ENCODE results near the gene DIDO1.
A peak's percentile ranks its signal among the peaks of the same experiment; 100 is the strongest.
"Not testable (repeated sequence)": the region's sequence is repeated elsewhere in the genome, so short reads cannot be mapped to it uniquely, and the experiment has no call there.

Gene DIDO1

DNA sequence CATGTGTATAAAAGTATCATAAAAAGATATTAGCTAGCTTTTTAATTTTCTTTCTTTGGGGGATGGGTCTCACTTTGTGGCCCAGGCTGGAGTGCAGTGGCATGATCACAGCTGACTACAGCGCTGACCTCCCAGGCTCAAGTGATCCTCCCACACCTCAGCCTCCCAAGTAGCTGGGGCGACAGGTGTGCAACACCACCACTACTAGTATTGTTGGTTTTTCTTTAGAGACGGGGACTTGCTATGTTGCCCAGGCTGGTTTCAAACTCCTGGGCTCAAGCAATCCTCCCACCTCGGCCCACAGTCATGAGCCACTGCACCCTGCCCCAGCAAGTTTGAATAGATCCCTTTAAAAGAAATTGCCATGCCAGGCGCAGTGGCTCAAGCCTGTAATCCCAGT is 71.2 kb downstream of the DIDO1 start:
- no peak for DNase-seq (ENCODE audit: low read depth)

DNA sequence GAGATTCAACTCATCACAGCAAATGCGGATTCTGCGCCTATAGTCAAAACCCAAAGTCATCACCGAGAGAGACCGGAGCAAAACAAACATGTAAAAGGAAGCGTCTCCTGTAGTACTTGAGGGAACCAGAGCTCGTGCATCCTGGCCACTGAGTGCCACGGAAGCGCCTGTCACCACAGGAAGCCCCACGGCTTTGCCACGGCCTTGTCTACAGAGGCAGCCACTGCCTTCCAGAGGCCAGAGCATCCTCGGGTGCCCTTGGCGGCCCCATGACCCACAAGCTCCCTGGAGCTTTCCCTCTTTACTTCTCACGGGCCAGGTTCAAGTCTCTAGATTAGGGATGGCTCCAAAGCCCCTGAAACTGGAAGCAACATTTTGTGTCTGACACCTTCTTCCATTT is 72.2 kb downstream of the DIDO1 start:
- no peak for DNase-seq (ENCODE audit: low read depth)

DNA sequence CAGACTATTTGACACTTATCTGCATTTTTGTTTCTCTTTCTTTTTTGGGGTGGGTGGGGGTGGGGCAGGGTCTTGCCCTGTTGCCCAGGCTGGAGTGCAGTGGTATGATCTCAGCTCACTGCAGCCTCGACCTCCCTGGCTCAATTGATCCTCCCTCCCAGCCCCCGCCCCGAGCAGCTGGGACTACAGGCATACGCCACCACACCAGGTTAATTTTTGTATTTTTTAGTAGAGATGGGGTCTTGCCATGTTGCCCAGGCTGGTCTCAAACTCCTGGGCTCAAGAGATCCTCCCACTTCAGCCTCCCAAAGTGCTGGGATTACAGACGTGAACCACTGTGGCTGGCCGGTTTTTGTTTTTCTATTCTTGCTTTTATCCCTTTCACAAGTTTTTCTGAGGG is 73.0 kb downstream of the DIDO1 start:
- DNase-seq (ENCODE audit: low read depth) = not testable (repeated sequence)

DNA sequence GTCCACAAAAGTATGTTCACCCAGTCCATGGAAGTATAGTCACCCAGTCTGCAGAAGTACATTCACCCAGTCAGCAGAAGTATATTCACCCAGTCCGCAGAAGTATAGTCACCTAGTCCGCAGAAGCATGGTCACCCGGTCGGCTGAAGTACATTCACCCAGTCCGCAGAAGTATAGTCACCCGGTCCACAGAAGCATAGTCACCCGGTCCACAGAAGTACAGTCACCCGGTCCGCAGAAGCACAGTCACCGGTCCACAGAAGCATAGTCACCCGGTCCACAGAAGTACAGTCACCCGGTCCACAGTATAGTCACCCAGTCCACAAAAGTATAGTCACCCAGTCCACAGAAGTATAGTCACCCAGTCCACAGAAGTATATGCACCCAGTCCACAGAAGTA is 73.5 kb downstream of the DIDO1 start:
- DNase-seq (ENCODE audit: low read depth) = no peak

DNA sequence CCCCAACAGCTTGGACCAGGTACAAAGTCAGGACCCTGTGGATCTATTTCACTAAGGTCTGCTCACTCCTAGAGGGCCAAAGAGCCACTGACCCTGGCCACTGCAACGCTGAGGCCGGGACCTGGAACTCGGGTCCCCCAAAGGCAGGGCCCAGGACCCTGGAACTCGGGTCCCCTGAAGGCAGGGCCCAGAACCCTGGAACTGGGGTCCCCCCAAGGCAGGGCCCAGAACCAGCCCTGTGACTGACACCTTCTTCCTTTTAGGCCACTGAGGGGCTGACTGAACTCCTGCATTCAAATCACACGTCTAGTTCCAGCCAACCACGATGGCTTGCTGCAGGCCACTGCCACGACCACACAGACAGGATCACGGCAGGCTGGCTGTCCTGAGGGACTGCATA is 74.1 kb downstream of the DIDO1 start:
- DNase-seq (ENCODE audit: low read depth) = no peak

DNA sequence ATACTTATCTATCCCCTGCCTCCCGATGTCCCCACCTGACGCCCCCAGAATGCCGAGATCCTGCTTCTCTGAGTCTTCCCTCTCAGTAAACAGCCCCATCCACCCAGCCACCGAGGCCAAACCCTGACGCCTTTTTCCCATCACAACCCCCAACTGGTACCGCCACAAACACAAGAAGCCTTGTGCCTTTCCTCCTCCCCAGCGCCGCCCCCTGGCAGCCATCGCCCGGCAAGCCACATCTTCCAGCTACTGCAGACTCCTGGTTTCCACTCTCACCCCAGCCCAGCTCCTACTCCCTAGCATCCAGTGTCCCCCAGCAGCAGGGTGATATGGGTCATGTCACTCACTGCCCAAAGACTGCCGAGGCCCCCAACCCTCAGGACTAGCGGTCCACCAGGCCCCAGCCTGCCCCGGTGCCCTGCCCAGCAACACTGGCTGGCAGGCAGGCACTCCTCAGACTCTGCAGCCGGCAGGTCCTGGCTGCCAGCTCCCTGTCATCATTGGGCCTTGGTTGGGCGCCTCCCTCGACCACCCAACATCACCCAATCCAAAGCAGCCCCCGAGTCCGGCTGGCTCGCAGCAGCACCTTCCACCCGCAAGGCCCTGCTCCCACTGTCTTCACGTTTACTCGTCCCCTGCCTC is 75.9 kb downstream of the DIDO1 start:
- no peak for DNase-seq (ENCODE audit: low read depth)

DNA sequence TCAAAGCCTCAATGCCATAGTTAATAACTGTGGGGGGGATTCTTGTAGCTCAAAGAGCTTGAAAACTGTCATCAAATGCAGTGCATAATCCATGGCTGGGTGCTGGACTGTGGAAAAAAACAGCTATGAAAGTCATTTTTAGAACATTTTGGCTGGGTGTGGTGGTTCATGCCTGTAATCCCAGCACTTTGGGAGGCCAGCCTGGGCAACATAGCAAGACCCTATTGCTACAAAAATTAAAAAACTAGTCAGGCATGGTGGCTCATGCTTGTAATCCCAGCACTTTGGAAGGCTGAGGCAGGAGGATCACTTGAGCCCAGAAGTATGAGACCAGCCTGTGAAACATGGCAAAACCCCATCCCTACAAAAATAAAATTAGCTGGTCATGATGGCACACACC is 76.9 kb downstream of the DIDO1 start:
- DNase-seq (ENCODE audit: low read depth) = no peak

DNA sequence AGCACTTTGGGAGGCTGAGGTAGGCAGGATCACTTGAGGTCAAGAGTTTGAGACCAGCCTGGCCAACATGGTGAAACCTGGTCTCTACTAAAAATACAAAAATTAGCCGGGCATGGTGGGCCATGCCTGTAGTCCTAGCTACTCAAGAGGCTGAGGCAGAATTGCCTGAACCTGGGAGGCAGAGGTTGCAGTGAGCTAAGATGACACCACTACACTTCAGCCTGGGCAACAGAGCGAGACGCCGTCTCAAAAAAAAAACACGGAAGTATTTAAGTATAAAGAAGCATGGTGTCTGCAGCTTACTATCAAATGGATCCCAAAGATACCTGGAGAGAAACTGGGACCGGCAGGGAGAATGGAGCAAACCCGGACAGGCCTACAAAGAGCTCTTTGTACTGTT is 77.4 kb downstream of the DIDO1 start:
- not testable (repeated sequence) for DNase-seq (ENCODE audit: low read depth)

DNA sequence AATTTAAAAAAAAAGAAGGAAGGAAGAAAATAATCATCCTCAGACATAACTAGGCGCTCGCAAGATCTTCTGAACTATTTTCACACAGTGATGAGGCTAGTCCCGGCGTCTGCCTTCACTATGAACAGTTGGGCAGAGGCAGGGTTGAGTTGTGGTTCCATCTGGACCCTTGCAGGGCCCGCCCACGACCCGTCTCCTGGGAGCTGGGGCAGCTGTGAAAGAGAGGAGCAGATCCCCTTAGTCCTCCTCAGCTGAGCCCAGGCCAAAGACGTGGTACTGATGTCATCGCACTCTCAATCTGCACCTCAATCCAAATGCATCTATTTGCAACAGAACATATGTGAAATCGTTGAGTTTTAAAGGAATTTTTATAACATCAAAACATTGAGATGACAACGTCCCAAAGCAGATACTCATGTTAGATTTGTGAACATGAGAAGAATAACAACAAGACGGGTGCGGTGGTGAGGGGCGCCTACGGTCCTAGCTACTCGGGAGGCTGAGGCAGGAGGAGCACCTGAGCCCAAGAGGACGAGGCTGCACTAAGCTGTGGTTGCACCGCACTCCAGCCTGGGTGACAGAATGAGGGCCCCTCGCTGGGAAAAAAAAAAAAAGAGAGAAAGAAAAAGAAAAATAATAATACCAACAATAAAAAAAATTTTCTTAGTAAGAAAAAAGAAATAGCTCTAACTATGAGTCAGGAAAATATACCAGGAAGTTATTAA is 80.0 kb downstream of the DIDO1 start:
- DNase-seq (ENCODE audit: low read depth) = no peak

DNA sequence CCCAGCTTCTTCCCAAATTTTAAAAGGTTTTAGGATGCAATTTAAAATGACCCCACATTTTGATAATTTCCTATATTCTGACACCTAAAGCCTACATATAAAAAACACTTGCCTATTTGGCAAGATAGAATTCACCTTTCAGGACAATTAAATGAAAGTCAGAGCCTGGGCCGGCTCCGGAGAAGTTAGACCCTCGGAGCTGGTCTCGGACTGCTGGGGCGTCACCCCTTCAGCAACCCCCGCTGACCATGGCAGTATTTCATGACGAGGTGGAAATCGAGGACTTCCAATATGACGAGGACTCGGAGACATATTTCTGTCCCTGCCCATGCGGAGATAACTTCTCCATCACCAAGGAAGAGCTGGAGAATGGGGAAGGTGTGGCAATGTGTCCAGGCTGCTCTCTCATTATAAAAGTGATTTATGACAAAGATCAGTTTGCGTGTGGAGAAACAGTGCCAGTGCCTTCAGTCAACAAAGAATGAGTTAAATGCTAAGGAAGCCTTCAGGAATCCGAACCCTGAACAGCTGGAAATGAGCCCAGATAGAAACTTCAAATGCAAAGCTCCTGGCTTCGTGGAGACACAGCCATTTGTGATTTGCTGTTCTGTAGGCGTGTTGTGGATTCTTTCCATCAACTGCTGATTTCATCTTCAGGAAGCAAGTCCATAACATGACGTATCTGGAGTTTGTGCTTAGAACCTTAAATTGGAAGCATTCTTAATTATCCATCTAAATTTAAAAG is 80.7 kb downstream of the DIDO1 start:
- DNase-seq (ENCODE audit: low read depth) = no peak

DNA sequence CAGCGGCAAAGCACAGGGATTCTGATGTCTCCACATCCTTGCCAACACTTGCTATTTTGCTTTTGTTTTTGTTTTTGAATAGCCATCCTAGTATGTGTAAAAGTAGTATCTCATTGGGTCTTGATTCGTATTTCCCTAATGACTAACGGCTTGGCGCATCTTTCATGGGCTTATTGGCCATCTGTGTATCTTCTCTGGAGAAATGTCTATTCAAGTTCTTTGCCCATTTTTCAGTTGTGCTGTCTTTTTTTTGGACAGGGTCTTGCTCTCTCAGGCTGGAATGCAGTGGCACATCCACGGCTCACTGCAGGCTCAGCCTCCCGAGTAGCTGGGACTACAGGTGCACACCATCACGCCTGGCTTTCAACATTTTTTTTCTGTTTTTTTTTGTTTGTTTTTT is 82.1 kb downstream of the DIDO1 start:
- DNase-seq (ENCODE audit: low read depth) = no peak

DNA sequence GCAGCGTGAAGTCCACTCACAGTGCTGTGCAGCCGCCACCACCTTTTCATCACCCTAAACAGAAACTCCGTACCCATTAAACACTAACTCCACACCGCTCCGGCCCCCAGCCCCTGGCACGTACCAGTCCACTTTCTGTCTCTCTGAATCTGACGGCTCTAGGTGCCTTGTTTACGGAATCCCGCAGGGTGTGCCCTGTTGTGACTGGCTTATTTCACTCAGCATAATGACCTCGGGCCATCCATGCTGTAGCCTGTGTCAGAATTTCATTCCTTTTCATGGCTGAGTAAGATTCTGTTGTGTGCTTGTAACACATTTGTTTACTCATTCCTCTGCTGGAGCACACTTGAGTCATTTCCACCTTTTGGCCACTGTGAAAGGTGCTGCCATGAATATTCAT is 82.6 kb downstream of the DIDO1 start:
- no peak for DNase-seq (ENCODE audit: low read depth)

DNA sequence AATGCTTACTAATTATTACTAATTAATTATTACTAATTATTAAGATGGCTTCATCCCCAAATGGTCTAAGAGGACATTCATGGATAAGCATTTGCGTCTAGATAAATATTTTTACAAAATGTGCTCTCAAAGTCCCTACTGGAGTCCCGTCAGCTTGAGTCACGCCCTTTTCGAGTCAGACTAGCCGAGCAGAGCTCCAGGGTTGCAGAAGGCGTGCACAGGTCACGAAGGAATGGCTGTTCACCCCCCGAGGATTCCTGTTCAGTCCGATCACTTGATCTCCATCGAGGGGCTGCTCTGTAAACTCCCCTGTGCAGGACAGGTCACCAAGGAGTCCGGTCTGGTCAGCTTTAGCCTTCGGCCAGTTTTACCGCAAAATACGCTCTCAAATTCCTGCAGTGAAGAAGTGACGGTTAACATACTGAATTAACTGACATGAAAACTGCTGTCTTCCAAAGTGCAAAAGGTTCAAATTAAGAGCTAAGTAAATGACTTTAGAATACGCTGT is 84.5 kb downstream of the DIDO1 start:
- DNase-seq (ENCODE audit: low read depth) = no peak

DNA sequence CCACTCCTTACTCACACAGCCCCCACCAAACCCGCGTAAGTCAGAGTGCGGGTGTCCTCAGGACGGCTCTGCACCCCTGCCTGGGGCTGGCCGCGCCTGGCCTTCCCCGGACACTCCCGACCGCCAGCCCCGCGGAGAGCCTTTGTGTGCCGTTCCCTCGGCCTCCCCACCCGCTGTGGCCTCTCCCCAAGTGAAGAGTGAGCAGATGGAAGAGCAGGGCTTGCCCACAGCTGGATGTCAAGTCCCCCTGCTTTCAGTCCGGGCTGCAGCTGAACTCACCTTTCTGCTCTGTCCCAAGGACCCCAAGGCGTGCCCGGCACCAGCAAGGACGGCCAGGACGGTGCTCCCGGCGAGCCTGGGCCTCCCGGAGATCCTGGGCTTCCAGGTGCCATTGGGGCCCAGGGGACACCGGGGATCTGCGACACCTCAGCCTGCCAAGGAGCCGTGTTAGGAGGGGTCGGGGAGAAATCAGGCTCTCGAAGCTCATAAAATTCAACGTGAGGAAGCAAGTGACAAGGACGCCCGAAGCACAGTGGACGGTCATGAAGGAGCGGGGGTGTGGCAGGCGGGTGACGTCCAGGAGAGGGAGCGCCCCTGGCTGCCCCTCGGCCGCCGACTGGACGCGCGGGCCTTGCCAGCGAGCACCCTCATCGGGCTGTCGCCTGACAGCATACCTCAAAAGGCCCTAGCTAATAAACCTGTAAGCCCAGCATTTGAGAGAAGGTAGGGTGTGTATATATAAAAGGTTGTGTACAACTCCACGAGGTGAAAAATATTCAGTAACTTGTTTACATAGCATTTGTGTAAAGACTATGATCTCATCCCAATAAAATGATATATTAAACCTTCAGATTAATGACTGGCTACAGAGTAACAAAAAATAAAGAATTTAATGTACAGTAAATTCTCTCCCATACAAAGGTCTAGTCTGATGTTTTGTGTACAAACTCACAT is 85.8 kb downstream of the DIDO1 start:
- DNase-seq (ENCODE audit: low read depth) = no peak

DNA sequence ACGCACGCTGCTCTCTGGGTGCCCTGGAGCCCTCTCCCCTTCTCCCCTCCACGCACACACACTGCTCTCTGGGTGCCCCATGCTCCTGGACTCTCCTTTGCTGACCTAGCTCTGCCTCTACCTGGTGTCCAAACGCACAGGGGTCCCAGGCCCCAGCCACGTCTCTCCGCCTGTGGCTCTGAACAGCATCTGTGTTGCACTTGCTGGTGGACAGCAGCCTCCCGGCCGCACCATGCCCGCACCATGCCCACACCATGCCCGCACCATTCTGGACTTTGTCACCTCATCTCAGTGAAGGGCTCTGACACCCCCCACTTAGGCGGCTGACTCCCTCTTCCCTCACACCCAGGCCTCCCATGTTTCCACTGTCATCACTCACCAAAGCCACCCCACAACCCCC is 86.5 kb downstream of the DIDO1 start:
- DNase-seq (ENCODE audit: low read depth) = no peak

DNA sequence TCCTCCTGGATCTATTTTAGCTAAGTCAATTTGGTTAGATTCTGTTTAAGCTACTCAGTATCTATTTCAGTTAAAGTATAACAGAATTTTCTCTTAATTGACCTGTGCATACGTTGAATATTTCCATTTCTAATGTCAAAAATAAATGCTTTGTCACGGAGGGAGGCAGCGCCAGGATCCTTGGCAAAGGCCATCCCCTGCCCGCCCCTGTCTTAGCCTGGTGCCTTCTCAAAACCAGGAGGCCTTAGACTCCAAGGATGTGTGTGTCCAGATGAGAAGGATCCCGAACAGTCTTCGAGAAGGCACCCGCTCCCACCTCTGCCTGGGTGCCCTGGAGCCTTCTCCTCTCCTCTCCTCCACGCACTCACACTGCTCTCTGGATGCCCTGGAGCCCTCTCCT is 87.0 kb downstream of the DIDO1 start:
- no peak for DNase-seq (ENCODE audit: low read depth)

DNA sequence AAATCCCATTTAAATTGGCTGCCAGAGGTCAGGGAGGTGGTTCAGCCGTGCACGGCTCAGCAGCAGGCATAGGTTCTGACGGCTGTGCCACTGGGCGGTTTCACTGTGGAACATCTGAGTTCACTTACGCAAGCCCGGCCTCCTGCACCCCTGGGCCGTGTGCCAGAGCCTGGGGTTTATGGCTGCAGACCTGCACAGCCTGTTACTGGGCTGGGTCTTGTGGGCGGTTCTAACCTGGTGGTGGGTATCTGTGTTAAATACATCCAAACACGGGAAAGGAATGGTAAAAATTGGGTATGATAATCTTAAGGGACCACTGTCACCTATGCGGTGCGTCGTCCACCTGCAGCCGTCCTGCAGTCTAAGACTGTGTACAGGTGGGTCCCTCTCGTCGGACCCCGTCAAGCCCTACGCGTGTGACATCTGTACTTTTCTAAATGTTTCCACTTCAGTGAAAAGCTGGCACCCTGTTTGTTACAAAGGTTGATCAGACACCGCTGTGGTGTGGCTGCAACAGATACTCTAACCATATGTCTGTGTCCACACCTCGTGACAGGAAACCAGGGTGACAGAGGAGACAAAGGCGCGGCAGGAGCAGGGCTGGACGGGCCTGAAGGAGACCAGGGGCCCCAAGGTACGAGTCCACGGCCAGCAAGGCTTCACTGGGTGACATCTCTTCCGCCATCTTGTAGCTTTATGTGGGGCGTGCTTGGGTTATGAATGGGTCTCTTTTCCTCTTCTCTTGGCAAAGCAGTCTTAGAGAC is 88.0 kb downstream of the DIDO1 start:
- DNase-seq (ENCODE audit: low read depth) = peak; percentile 63

DNA sequence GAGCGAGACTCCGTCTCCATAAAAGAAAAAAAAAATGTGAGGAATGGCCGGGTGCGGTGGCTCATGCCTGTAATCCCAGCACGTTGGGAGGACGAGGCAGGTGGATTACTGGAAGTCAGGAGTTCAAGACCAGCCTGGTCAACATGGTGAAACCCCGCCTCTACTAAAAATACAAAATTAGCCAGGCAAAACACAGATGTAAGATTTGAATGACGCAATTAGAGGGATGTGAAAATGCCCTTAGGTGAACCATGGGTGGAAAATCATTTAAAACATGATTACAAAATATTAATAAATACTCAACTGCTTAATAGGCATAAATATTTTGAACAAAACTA is 88.5 kb downstream of the DIDO1 start:
- DNase-seq (ENCODE audit: low read depth) = no peak

DNA sequence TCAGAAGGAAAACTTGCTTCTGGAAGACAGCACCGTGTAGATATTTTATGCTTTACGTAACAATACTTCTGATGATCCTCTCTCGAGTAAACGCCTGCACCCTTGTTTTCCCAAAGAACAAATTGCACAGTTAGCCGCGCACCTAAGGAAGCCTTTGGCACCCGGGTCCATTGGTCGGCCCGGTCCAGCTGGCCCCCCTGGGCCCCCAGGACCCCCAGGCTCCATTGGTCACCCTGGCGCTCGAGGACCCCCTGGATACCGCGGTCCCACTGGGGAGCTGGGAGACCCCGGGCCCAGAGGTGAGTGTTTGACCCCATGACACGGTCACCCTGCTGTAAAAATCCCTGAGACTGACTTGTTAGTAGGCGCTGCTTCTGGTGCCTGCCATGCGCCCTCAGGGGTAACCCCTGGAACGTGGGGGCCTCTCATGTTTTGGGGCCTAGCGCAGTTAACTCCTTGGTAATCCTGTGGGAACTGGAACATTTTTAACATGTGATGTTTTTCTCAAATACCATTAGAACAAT is 89.3 kb downstream of the DIDO1 start:
- no peak for DNase-seq (ENCODE audit: low read depth)

DNA sequence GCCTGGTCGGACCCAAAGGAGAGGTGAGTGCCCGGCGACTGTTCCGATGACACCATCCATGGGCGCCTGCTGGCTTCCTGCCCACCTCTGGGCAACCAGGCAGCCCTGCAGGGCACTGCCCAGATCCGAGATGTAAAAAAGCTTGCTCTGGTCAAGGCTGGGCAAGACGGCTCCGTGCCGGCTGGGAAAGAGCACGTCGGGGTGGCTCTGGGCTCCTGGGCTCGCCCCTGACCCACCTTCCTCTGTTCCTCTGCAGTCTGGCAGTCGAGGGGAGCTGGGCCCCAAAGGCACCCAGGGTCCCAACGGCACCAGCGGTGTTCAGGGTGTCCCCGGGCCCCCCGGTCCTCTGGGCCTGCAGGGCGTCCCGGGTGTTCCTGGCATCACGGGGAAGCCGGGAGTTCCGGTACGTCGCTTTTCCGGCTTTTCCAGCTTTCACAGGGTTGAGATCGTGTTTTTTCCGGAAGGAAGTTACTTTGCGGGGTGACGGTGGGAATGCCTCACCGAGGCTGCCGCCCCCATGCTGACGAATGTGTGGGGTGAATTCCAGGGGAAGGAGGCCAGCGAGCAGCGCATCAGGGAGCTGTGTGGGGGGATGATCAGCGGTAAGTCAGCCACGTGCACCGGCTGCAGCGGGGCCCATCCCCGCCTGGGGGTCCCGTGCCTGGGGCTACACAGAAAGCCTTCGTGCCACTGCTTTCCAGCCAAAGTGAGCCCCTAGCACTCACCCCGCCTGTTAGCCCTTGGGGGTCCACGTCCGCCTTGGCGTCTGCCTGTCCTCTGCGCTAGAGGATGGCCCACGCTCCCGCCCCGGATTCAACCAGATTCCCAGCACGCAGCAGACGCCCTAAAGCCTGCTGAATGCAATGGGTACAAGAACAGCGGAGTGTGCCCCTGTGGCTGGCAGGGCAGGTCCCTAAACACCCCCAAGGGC is 90.1 kb downstream of the DIDO1 start:
- no peak for DNase-seq (ENCODE audit: low read depth)
